HG03521 (cell line): Measurements from ENCODE around the gene ASZ1.

ENCODE experiments used
- ATAC-seq: cut with Tn5 transposase; IDR thresholded peaks from one replicate; pipeline ENCODE4 v1.9.1; 2021; ENCODE audit warnings: mild to moderate bottlenecking, moderate library complexity; ENCODE audit not compliant: unreplicated experiment

ASZ1 gene

DNA sequence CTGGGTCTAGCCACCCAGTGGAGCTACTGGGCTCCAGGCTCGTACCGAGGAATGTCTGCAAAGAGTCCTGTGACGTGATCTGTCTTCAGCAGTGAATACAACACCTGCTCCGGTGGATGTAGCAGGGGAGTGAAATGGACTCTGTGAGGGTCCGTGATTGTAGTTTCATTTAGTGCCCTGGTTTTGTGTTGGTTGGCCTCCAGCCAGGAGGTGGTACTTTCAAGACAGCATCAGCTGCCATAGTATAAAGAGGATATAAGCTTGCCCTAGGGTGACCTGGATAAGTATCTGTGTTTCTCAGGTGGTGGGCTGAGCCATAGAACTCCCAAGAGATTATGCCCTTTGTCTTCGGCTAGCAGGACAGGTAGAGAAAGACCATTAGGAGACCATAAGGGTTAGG, 79.8 kb downstream of the ASZ1 start:
- peak; percentile 11 for ATAC-seq

DNA sequence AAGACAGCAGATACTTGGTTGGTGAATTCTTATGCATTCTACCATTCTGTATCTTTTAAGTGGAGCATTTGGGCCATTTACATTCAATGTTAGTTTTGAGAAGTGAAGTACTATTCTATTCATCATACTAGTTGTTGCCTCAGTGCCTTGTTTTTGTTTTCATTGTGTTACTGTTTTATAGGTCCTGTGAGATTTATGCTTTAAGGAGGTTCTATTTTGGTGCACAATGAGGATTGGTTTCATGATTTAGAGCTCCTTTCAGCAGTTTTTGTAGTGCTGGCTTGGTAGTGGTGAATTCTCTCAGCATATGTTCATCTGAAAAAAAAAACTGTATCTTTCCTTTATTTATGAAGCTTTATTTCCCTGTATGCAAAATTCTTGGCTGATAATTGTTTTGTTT, 81.1 kb downstream of the ASZ1 start:
- no peak for ATAC-seq

DNA sequence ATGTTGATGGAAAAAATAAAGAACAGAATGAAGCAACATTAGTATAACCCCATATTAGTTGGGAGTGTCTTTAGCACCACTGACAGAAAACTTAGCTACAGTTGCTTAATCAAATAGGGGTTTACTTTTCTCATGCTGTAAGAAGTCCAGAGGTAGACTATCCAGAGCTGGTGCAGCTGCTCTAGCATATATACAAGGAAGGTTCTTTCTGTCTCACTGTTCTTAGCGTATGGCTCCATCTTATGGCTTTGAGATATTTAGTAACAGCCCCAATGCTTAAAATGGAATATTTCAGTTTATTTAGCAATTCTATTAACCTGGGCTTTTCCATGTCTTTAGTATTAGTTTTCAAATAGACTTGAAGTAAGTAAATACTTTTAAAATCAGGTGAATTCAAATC, 89.3 kb downstream of the ASZ1 start:
- ATAC-seq, result no peak

DNA sequence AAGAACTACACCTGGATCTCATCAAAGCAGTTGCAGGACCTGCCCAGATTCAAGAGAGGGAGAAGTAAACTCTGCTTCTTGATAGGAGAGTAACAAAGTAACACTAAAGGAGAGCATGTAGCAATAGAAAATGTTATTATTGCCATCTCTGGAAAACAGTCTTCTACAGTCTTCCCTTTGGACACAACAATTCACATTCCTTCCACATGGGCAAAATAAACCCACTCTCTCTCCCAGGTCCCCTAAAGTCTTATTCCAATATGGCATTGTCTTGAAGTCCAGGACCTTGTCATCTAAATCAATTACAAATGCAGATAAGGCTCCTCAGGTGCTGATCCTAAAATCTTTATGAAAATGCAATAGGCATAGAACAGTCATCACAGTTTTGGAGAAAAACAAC, 94.1 kb downstream of the ASZ1 start:
- ATAC-seq, result no peak

DNA sequence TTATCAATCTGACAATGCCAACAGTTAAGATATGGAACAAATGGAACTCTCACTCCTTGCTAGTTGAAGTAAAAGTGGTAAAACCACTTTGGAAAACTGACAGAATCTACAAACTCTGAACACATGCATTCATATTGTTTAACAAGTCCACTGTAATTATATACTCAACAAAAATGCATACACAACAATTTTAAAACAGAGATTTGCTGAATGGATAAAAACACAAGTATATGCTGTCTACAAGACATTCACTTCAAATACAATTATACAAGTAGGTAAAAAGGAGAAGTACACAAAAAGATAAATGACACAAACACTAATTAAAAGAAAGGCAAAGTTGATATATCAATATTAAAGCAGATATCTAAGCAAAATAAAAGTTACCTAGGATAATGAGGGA, 95.3 kb downstream of the ASZ1 start:
- no peak for ATAC-seq

DNA sequence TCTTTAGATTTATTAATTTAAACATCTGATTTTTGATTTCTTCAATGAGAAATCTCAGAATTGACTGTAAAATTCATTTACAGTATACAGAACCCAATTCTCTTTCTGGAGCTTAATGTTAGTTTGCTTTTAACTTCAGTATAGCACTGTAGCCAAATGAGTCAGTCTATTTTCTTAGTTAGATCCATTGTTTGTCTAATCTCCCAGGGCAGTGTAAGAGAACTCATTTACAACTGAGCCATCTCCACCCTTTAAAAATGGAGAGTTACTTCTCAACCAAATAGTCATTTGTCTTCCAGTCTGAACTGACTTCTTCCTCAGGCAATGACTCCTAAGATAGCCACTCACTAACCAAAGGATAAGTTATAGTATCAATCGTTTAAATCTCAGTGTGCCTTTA, 101.5 kb downstream of the ASZ1 start:
- no peak for ATAC-seq

DNA sequence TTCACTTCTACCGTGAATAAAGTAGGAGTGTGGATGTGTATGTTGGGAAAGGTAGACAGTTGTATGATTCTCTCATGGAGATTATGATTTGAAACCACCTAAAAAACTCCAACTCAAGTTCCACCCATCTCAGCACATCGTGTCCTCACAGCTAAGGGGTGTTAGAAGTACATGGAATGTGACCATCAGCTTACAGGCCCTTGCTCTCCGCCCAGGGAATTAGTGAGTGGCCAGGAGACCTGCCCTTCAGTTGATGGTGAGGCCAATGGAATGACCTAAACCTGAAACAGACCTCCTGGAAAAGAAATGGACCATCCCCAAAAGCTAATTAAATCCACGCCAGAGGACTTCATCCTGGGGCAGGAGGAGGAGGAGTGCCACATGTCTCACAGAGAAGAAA, 102.3 kb downstream of the ASZ1 start:
- no peak for ATAC-seq

DNA sequence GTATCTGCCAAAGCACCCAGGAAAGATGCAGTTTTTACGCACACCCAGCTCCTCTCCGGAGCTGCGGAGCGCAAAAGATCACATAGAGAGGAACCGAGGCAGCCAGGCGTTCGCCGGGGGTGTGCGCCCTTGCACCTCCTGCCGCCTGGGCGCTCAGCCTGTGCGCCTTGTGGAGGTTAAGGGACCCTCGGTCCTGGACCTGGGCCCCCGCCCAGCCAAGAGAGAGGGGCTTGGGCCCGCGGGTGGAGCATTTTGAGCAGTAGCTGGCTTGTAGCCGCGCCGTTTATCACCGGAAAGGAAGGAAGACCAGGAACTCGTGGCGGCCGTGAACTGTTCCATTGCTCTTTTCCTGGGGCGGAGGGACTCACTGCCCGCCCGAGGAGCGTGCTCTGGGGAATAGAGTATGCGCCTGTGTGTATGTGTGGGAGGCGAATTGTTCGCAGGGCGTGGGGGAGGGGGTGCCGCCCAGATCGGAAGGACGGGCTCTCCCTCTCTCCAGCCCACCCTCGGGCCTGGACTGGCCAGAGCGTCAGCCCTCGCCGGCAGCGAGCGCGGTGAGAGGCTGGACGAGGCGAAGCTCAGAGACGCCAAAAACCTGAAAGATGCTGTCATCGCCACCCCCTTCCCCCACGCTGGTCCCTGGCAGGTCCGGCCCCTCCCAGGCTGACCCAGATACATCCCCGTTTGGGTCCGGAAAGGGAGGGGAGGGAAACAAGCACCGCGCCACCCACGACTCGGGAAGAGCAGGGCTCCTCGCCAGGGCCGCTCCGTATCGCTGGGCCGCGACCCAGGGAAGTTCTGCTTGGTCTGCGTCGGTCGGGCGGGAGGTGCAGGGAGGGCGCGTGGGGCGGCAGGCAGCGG, 103.2 kb downstream of the ASZ1 start:
- no peak for ATAC-seq

DNA sequence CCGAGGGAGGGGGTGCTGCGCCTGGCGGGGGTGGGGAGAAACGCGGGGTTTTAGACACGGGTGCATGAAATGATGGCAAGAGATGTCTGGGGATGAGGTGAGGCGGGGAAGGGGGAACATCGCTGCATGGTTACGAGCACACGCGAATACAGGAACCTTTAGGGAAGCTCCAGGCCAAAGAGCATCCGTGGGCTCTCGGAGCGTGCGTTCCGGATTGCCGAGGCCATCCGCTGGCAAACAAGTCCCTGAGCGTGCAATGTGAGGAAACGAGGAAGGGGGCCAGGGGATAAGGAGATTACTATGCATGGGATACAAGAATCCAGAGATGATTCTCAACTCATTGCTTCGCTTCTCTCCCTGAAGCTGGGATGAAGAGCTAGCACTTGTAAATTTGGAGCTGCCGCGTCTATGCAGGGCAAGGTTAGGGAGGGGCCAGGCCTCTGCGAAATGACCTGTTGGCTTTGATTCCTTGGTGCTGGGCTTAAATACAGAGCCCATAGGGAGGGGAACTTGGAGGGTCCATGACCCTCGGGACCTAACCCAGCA, 103.9 kb downstream of the ASZ1 start:
- no peak for ATAC-seq

DNA sequence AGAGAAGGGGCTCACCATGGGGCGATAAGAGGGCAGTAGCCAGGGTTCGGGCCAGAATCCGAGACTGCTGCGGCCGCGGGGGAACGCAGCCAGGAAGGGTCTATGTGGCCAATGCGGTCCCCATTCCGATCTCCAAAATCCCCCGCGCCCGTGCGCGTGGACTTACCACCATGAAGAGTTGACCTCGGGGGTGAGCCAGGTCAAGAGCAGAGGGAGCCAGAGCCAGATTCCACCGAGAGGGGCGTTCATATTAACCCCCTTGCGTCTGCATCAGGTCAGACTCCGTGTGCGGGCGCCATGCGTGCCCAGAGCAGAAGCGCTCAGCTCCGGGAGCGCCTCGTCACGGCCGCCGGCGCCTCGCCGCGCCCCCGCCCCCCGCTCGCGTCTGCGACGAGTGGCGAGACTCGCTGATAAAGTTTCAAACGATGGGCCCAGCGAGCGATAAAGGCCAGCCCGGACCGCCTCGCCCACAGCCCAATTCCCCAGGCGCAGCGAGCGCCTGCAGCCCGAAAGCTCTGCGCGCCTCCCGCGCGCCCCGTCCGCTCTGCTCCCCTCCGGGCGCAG, 104.5 kb downstream of the ASZ1 start, which contains the start of gene WNT2:
TSS of gene WNT2 (minus strand) at position 318 of the 564 bp plus-strand sequence. CDS start at position 249, 69 bp downstream.
- no peak for ATAC-seq

DNA sequence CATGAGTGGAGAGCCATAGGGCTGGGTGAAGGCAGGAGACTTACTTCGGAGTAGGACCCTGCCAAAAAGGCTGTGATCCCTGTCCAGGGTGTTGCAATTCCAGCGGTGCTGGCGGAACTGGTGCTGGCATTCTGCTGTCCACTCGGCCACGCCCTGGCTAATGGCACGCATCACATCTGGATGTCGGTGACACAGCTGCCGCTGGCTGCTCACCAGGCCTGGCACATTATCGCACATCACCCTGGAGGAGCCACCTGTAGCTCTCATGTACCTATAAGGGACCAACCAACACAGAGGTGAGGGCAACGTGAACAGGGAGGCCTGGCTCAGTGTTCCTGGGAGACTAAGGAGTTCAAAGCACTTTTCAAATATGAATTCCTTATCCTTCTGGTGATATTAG, 106.8 kb downstream of the ASZ1 start:
- no peak for ATAC-seq

DNA sequence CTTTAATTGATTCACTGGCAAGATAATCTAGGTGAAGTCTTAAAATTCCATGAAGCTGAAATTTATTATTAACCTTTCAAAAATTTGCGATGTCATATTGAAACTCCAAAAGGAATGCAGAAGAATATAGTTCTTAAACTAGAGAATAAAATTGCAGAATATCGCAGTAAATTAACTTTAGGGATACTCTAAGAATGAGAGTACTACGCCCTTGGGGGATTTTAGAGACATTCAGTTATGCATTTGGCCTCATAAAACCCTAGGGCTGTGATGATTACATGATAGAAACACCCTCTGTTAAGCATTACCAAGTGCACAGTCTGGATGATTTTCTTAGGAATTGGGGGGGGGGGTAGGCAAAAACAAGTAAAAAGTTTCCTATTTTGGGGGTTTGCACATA, 108.1 kb downstream of the ASZ1 start:
- no peak for ATAC-seq

DNA sequence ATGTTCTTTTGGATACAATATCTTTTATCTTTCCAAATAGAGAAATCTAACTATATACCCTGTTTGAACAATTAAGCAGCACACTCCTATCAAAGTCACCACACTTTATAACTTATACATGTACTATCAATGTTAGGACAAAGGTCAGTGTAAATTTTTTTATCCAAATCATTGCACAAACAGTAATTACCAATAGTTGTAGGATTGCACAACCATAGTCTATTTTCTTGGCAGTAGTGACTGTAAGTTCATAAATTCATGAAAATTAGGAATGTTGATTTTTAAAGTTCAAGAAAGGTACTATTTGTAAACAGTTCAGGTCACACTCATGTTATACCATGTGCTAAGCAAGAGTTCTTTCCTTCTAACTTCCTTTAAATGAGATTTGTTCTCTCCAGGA, 113.7 kb downstream of the ASZ1 start:
- ATAC-seq, result no peak
